Hematopoietic multipotent progenitor cell (in vitro differentiated cells): ENCODE data around the gene OSTC. TPM values are rescaled to one million over a fixed set of nuclear protein-coding genes. Genes with fewer than 3 reads are reported as not detected.

ENCODE experiments used
- DNase-seq, 3 donors: peaks; one replicate each; pipeline ENCODE4 v3.0.0-alpha.2; 2011 to 2015; ENCODE audit warnings: low read depth in 2 of 3, low spot score in 2 of 3
- total RNA-seq: library from RNA; depleted of rRNA; stranded (reverse); fragments of >200 nt; gene quantifications from one replicate; pipeline ENCODE4 v1.2.3, GENCODE V29; 2012

The OSTC gene
- total RNA-seq, 1 donor, result 116 TPM

- no peak for DNase-seq
These were observed 6.2 kb upstream of the OSTC start for GRCh38 chr4:108644237-108644636.

GRCh38 chr4:108646706-108647105 lies 3.7 kb upstream of the OSTC start:
- no peak for DNase-seq

- no peak for DNase-seq
These were observed 562 bp upstream of the OSTC start for GRCh38 chr4:108649863-108650211.

DNA sequence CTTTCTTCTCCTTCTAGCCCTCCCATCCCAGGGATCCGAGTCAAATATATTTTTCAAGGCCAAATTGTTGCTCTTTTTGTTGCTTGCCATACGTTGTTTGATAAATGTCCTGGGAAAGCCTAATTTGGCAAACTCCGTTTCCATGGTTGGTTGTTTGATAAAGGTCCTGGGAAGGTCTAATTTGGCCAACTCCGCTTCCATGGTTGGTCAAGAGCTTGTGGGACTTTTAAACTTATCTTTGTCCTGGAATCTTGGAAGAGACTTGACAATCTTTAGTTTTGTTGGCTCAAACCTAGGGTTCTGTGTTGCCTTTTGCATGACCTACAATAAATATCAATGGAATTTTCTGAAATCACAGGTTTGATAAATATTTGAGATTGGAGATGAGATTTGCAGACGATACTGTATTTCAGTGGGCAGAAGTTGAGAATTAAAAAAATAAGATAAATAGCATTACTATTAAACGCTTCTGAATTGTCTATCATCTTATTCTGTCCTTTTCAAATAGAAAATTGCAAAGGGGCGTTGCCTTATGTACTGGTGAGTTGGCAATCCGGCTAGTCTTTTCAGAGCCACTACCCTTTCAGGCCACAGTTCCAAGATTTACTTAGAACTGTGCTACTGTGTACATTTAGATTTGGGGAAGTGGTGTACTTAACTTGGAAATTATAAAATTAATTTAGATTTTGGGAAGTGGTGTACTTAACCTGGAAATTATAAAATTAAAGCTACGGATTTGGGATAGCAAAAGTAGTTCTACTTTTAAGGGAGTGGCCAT lies 804 bp downstream of the OSTC start:
- peak in 2 of 3 donors; percentile 35 to 69 for DNase-seq

DNA sequence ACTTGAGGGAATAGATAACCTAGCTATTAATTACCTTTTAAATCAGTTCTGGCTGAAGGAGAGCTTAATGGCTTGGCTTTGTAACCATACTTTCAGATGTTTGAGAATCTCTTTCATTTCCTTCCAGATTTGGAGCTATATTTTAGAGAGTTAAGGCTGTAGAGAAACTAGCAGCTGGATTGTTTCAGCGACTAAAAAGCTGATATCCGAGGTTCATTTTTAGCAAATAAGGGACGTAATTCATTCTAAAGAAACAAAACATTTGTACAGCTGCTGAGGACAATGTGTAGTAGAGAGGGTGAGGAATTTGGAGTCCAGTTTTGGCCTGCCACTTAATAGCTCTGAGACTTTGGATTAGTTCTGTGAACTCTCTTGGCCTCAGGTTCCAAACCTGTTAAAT lies 12.2 kb downstream of the OSTC start:
- no peak for DNase-seq

DNA sequence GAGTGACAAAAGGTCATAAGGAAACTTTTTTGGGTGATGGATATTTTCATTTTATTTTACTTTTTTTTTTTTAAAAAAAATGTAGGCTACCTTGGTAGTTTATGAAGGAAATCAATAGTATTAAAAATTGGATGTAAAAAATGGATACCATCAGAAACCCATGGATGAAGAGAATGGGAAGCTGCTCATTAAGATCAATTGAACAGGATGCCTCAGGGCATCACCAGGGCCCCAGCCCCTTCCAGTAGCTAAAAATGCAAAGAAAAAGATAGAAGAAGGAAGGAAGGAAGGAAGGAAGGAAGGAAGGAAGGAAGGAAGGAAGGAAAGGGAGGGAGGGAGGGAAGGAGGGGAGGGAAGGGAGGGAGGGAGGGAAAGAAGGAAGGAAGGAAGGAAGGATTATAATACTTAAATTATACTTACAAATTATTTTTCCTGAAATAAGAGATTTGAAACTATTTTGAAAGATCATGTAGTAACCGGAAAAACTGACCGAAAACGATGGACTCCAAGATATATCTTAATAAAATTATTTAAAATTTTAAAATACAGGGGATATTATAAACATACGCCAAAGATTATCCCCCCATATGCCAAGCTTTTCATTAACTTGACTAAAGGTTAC lies 24.1 kb downstream of the OSTC start:
- no peak for DNase-seq

GRCh38 chr4:108681321-108681809 lies 31.0 kb downstream of the OSTC start:
- DNase-seq, result no peak

GRCh38 chr4:108683479-108683878 lies 33.1 kb downstream of the OSTC start:
- DNase-seq, result peak in 2 of 3 donors; percentile 40 to 57

GRCh38 chr4:108685036-108685686 lies 34.8 kb downstream of the OSTC start:
- DNase-seq, result no peak

DNA sequence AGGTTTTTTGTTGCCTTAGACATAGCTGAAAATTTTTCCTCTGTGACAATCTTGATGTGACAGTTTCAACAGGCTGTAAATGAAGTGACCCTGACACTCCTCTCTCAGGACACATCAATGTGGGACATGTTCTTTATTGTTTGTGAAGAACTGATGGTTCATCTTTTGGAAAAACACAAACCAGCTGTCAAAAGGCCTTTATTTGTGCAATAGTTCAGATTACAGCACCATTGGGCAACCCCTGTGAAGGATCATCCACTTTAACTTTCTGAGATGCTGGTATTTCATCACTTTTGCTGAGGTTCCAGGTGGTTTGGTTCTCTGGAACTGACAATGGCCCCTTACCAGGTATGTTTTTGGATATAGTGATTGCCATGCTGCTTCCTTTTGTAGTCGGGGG lies 40.3 kb downstream of the OSTC start:
- no peak for DNase-seq

DNA sequence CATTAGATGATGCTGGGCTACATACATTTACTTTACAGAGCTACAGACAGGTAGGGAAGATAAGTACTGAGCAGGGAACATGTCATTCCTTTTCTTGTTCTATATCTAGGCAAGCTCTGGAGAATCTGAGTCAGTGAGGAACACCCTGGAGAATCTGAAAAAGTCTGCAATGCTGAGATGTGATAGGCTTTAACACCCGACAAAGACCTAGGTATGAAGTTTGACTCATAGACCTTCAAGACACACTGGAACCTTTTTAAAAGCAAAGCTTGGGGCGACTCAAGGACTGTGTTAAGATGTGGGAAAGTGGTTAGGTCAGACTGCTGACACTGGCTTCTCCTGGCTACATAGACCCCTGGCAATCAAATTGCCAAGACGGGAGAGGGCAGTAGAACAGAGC lies 42.8 kb downstream of the OSTC start:
- DNase-seq, result no peak

- DNase-seq, result no peak
These were observed 43.4 kb downstream of the OSTC start for GRCh38 chr4:108693819-108694218.

GRCh38 chr4:108694423-108694822 lies 44.0 kb downstream of the OSTC start:
- DNase-seq, result no peak

DNA sequence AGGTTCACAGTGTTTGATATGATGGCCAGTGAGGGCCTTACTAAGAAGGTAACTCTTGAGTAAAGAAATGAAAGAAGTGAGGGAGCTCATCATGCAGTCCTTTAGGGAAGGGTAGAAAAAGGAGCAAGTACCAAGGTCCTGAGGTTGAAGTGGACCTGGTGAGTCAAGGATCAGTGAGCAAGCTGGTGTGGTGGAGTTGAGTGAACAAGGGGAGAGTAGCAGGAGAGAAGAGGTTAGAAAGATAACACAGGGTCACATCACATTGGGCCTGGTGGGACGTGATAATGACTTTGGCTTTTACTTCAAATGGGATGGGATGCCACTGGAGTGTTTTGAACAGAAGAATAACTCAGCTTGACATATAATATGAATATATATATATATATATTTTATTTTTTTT lies 44.7 kb downstream of the OSTC start:
- no peak for DNase-seq

DNA sequence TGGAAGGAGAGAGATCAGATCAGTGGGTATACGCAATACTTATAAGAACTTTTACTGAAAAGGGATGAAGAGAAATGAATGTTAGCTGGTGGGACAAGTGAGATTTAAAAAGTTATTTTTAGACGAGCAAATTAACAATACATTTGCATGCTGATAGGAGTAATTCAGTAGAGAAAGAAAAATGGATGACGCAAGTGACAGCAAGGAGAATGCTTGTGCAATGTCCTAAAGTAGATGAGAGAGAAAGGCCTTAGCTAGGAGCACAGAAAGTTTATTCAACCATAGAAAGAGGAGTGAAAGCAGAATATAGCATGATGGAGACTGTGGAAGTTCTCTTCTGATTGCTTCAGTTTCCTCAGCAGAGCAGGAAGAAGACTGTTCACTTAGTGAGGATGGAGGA lies 45.8 kb downstream of the OSTC start:
- DNase-seq, result no peak

- DNase-seq, result peak in 2 of 3 donors; percentile 58 to 85
These were observed 49.8 kb downstream of the OSTC start for GRCh38 chr4:108700081-108700757.

DNA sequence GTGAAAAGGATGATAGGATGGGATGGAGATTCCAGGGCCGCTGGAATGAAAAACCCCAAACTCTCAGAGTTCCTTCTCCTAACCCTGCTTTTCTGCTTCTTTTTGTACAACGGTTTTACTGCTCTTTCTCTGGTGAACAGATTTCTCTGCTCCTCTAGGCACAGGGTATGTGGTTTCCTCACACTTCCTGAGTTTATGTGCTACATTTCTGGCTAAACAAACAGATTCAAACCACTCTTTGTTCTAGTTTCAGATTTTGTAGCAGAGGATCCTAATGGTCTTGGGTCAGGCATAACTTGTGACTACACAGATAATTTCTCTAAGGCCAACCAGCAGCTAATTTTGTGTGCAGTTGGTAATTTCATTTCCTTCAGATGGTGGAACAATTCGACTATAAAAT lies 52.6 kb downstream of the OSTC start:
- DNase-seq, result peak in 1 of 3 donors; percentile 35

DNA sequence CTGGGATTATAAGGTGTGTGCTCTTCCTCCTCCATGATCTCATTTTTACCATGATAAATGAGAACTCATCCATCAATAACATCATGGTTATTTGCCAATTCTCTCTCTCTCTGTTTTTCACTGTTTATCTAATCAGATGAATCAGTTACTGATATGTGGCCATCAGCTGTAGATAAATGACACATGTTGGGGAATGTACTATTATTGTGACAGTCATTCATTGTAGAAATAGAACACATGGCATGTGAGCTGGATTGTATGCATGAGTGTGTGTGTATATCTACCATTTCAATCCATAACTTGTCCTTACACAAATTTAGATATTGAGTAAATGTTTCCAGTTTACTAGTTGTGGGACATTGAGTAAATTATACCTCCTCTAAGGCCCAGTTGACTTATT lies 53.0 kb downstream of the OSTC start:
- no peak for DNase-seq

DNA sequence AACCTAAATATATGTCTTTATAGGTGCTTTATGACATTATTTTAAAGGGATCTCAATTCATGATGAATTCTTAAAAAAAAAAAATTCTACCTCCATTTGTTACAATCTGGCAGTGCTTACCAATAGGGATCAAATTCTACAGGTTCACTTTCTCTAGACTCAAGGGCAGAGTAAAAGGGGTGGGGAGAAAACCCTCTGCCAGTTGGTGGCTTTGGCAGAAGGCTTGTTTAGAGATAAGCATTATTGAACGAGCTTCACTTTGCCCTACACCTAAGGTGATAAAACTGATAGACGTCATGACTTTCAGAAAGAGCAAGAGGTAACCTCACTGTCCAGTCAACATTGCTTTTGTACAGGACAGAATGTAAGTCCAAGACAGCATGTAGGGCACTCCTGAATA lies 53.6 kb downstream of the OSTC start:
- no peak for DNase-seq

- DNase-seq, result no peak
These were observed 55.9 kb downstream of the OSTC start for GRCh38 chr4:108706289-108706688.

DNA sequence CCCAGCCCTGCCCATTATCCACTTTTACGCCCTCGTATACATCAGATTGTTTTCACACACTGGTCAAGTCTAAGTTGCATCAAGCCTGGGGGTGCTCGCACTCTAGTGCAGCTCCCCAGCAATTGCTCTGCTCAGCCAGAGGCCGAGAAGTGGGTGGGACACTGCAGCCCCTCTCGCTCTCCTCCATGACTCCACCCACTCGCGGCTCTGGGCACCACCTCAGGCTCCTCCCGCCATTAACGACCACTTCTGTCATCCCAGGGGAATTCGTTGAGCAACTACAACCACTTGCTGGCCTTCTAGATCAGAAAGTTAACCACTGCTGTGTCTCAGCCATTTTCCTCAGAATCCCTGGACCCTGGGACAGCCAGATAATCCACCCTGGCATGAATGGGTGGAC lies 58.8 kb downstream of the OSTC start:
- no peak for DNase-seq
